Stimulated activated CD8-positive, alpha-beta memory T cell treated with anti-CD3 and anti-CD28 coated beads, Interleukin-4, amount 100 ng/mL, for 1 hour (primary cell): Measurements from ENCODE around the gene SECISBP2L.

Experiments
- DNase-seq, 2 donors: peaks; one replicate each; pipeline ENCODE4 v3.0.0-alpha.2; 2020; ENCODE audit warnings: low read depth in 2 of 2, low spot score in 1 of 2

The SECISBP2L gene

GRCh38 chr15:49059491-49059890, 13.2 kb upstream of the SECISBP2L start:
- DNase-seq: no peak

- no peak for DNase-seq
Observed at GRCh38 chr15:49058559-49058958, 12.3 kb upstream of the SECISBP2L start.

GRCh38 chr15:49055630-49056029, 9.4 kb upstream of the SECISBP2L start:
- no peak for DNase-seq

GRCh38 chr15:49052662-49053061, 6.4 kb upstream of the SECISBP2L start:
- no peak for DNase-seq

GRCh38 chr15:49047456-49047855, 1.2 kb upstream of the SECISBP2L start:
- no peak for DNase-seq

GRCh38 chr15:49045751-49046219, 461 bp downstream of the SECISBP2L start:
- no peak for DNase-seq

GRCh38 chr15:49044766-49045606, 1.3 kb downstream of the SECISBP2L start:
- DNase-seq: no peak

GRCh38 chr15:49044002-49044401, 2.2 kb downstream of the SECISBP2L start:
- DNase-seq: no peak

- no peak for DNase-seq
Observed at GRCh38 chr15:49042165-49042564, 4.1 kb downstream of the SECISBP2L start.

- DNase-seq: no peak
Observed at GRCh38 chr15:49041426-49041825, 4.8 kb downstream of the SECISBP2L start.

- no peak for DNase-seq
Observed at GRCh38 chr15:49040151-49040550, 6.1 kb downstream of the SECISBP2L start.

GRCh38 chr15:49038382-49038781, 7.9 kb downstream of the SECISBP2L start:
- DNase-seq: no peak

GRCh38 chr15:49037546-49037940, 8.7 kb downstream of the SECISBP2L start:
- DNase-seq: no peak

GRCh38 chr15:49036650-49037545, 9.3 kb downstream of the SECISBP2L start:
- no peak for DNase-seq

GRCh38 chr15:49035825-49036224, 10.4 kb downstream of the SECISBP2L start:
- no peak for DNase-seq

GRCh38 chr15:49032601-49033145, 13.6 kb downstream of the SECISBP2L start:
- no peak for DNase-seq

GRCh38 chr15:49031804-49032203, 14.4 kb downstream of the SECISBP2L start:
- DNase-seq: no peak

GRCh38 chr15:49026700-49027099, 19.5 kb downstream of the SECISBP2L start:
- DNase-seq: no peak

GRCh38 chr15:49024840-49025239, 21.4 kb downstream of the SECISBP2L start:
- no peak for DNase-seq

GRCh38 chr15:49023354-49023753, 22.9 kb downstream of the SECISBP2L start:
- no peak for DNase-seq

- DNase-seq: no peak
Observed at GRCh38 chr15:49015896-49016295, 30.4 kb downstream of the SECISBP2L start.

GRCh38 chr15:48999314-48999713, 46.9 kb downstream of the SECISBP2L start:
- no peak for DNase-seq
